ENCODE data around the gene LYAR.

- TF ChIP-seq POLR2A (IDR thresholded peaks at IDR 0.05) (no peak), CTCF (IDR thresholded peaks at IDR 0.05) (no peak)
Measured at GRCh38 chr4:4233610-4234009, 56.3 kb downstream of the LYAR start.
